Measurements from ENCODE around the gene CFAP20DC. TPM values are rescaled to one million over a fixed set of nuclear protein-coding genes. Genes with fewer than 3 reads are reported as not detected.
"Not testable (repeated sequence)": the region's sequence is repeated elsewhere in the genome, so short reads cannot be mapped to it uniquely, and the experiment has no call there.

CFAP20DC gene
- total RNA-seq (1 to 10 TPM in 1 of 2 donors, under 1 TPM in 1; 0.98 to 2.1 TPM), polyA plus RNA-seq (1 to 10 TPM in 1 of 2 donors, under 1 TPM in 1; 0.98 to 2.1 TPM)

DNA sequence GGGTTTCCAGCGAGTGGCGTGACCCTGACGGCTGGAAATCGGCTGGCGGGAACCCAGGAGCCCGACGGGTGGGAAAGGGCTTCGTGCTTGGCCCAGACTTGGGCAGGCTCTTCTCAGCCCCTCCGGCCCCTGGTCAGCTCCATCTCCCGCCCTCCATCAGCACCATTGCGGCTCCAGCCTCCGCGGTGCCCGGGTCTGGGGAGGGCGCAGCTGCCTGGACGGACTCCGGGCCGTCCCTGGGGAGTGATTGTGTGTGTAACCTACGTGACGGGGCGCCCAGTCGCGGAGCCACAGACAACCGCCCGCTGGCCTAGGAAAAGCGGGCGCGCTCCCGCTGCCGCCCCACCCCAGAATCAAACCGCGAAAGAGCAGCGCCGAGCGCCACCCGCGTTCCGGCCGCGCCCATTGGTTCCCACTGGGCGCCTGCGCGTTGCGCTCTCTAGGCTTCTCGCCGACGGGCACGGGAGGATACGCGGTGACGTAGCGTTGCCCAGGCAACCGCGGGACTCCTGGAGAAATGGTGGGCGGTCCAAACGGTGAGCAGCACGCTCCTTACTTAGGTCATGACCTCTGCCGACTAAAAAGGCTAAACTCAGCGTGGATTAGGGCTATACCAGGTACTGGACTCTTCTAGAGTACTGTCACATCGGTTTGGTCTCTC is at the start of gene CFAP20DC:
Gene CFAP20DC, minus strand, starts transcription at position 355 of the 661 bp plus-strand sequence. CDS start 394 bp downstream, outside the sequence.
- H3K4me3 ChIP-seq (ENCODE audit: low read depth in 1 of 3, low read length in 3 of 3) = peak within 1 kb of the TSS; percentile 45 to 80 (median 66)
- H3K27me3 ChIP-seq (ENCODE audit: control insufficient read depth in 4 of 4, insufficient read depth in 4 of 4, low read length in 3 of 4) = no peaks in the 10 kb centered on the region
- TF ChIP-seq HNF4A (conservative IDR thresholded peaks at IDR 0.05) = no peak
- TF ChIP-seq NR2F2 (IDR thresholded peaks at IDR 0.05) = peak; percentile 83
- TF ChIP-seq YY1 (IDR thresholded peaks at IDR 0.05) = peak; percentile 84
- TF ChIP-seq RXRA (IDR thresholded peaks at IDR 0.05) = peak; percentile 41 to 71
- TF ChIP-seq, protein P1, sequence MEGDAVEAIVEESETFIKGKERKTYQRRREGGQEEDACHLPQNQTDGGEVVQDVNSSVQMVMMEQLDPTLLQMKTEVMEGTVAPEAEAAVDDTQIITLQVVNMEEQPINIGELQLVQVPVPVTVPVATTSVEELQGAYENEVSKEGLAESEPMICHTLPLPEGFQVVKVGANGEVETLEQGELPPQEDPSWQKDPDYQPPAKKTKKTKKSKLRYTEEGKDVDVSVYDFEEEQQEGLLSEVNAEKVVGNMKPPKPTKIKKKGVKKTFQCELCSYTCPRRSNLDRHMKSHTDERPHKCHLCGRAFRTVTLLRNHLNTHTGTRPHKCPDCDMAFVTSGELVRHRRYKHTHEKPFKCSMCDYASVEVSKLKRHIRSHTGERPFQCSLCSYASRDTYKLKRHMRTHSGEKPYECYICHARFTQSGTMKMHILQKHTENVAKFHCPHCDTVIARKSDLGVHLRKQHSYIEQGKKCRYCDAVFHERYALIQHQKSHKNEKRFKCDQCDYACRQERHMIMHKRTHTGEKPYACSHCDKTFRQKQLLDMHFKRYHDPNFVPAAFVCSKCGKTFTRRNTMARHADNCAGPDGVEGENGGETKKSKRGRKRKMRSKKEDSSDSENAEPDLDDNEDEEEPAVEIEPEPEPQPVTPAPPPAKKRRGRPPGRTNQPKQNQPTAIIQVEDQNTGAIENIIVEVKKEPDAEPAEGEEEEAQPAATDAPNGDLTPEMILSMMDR (IDR thresholded peaks at IDR 0.05; ENCODE audit: low read depth, low read length, missing input control) = no peak
- TF ChIP-seq ZBTB33 (IDR thresholded peaks at IDR 0.05) = peak; percentile 80
- peak; percentile 5 for TF ChIP-seq FOXA2 (IDR thresholded peaks at IDR 0.05)
- peak; percentile 81 for TF ChIP-seq REST (IDR thresholded peaks at IDR 0.05)
- no peak for TF ChIP-seq EGR1 (IDR thresholded peaks at IDR 0.05; ENCODE audit: low read depth in 2 of 2)
- TF ChIP-seq FOXA1 (IDR thresholded peaks at IDR 0.05) = no peak
- TF ChIP-seq ATF3 (IDR thresholded peaks at IDR 0.05) = no peak
- peak in 1 of 2 donors; percentile 25 for TF ChIP-seq RAD21 (IDR thresholded peaks at IDR 0.05)
- peak; percentile 60 for TF ChIP-seq TAF1 (conservative IDR thresholded peaks at IDR 0.05)
- TF ChIP-seq HNF4G (IDR thresholded peaks at IDR 0.05) = no peak
- TF ChIP-seq MAX (IDR thresholded peaks at IDR 0.05) = peak; percentile 56
- TF ChIP-seq SP1 (IDR thresholded peaks at IDR 0.05) = peak; percentile 57
- TF ChIP-seq JUND (IDR thresholded peaks at IDR 0.05) = peak in 1 of 2 donors; percentile 9
- TF ChIP-seq GABPA (IDR thresholded peaks at IDR 0.05 in 1 of 2, conservative IDR thresholded peaks at IDR 0.05 in 1 of 2) = no peak
- 4% methylated on average over 60 of the region's 60 CpGs for WGBS
- no peaks in the 10 kb centered on the region for H3K36me3 ChIP-seq (ENCODE audit: control insufficient read depth in 4 of 4, insufficient read depth in 3 of 4, low read depth in 1 of 4, low read length in 3 of 4)
- H3K27ac ChIP-seq (ENCODE audit: low read depth in 1 of 2, low read length in 2 of 2) = no peak within 1 kb of the TSS
- H3K9me3 ChIP-seq (ENCODE audit: control insufficient read depth in 4 of 4, low read length in 3 of 4) = no peaks in the 10 kb centered on the region
- H3K9ac ChIP-seq (ENCODE audit: low read depth in 1 of 2, low read length in 2 of 2) = peak within 1 kb of the TSS in 1 of 2 donors; percentile 54
- peaks cover 0 to 7% (median 3%) of the 10 kb centered on the region in 4 donors for H3K4me1 ChIP-seq (ENCODE audit: control insufficient read depth in 4 of 4, insufficient read depth in 4 of 4, low read length in 3 of 4)
- DNase-seq (ENCODE audit: low spot score) = peak; percentile 88

DNA sequence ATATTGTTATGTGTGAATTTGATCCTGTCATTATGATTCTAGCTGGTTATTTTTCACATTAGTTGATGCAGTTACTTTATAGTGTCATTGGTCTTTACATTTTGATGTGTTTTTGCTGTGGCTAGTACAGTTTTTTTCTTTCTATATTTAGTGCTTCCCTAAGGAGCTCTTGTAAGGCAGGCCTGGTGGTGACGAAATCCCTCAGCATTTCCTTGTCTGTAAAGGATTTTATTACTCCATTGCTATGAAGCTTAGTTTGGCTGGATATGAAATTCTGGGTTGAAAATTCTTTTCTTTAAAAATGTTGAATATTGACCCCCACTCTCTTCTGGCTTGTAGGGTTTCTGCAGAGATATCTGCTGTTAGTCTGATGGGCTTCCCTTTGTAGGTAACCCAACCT is 48.7 kb upstream of the CFAP20DC start:
- not testable (repeated sequence) for H3K36me3 ChIP-seq (ENCODE audit: control insufficient read depth in 4 of 4, insufficient read depth in 3 of 4, low read depth in 1 of 4, low read length in 3 of 4); H3K27me3 ChIP-seq (ENCODE audit: control insufficient read depth in 4 of 4, insufficient read depth in 4 of 4, low read length in 3 of 4); H3K4me1 ChIP-seq (ENCODE audit: control insufficient read depth in 4 of 4, insufficient read depth in 4 of 4, low read length in 3 of 4); H3K9ac ChIP-seq (ENCODE audit: low read depth in 1 of 2, low read length in 2 of 2); DNase-seq (ENCODE audit: low spot score); H3K9me3 ChIP-seq (ENCODE audit: control insufficient read depth in 4 of 4, low read length in 3 of 4); H3K4me3 ChIP-seq (ENCODE audit: low read depth in 1 of 3, low read length in 3 of 3); H3K27ac ChIP-seq (ENCODE audit: low read depth in 1 of 2, low read length in 2 of 2)
- WGBS = 79% methylated on average over 1 of the region's 1 CpG
